GM12892 (cell line): ENCODE measurements around the gene POLRMT.

ENCODE experiments used
- DNase-seq: peaks from one replicate; pipeline ENCODE4 v3.0.0; 2011; ENCODE audit not compliant: insufficient read length
- FAIRE-seq: peaks from 2 replicates; lab custom pipeline; 2011; peaks lifted over from hg19 to GRCh38; lab: Jason Lieb, UNC
- POLR2A ChIP-seq: IDR thresholded peaks from 2 replicates; pipeline ENCODE4 v1.6.1; 2011; ENCODE audit warnings: low read depth, low read length, control low read depth
- POLR2AphosphoS5 ChIP-seq: IDR thresholded peaks from 2 replicates; pipeline ENCODE4 v1.6.1; 2011; ENCODE audit warnings: low read depth, low read length, control low read depth
- TAF1 ChIP-seq: IDR thresholded peaks from 2 replicates; pipeline ENCODE4 v1.6.1; 2011; ENCODE audit warnings: low read depth, mild to moderate bottlenecking, control low read depth, low read length, borderline replicate concordance

Gene POLRMT

GRCh38 chr19:651114-651818 is 17.9 kb upstream of the POLRMT start:
- no peak for DNase-seq
- FAIRE-seq: no peak
- TF ChIP-seq POLR2A: no peak
- no peak for TF ChIP-seq TAF1
- TF ChIP-seq POLR2AphosphoS5: no peak

DNA sequence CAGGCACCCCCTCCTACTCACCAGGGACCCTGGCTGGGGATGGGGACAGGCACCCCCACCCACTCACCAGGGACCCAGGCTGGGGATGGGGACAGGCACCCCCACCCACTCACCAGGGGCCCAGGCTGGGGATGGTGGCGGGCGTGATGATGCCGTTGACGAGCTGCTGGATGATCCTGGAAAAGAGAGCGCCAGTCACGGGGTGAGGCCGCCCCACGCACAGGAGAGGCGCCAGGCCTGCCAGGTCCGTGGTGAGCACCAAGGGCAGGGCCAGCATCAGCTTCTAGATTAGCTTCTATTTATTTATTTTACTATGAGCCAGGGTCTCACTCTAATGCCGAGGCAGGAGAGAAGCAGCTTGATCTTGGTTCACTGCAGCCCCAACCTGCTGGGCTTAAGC is 16.8 kb upstream of the POLRMT start:
- FAIRE-seq: no peak
- no peak for DNase-seq
- TF ChIP-seq TAF1: no peak
- no peak for TF ChIP-seq POLR2A
- no peak for TF ChIP-seq POLR2AphosphoS5

DNA sequence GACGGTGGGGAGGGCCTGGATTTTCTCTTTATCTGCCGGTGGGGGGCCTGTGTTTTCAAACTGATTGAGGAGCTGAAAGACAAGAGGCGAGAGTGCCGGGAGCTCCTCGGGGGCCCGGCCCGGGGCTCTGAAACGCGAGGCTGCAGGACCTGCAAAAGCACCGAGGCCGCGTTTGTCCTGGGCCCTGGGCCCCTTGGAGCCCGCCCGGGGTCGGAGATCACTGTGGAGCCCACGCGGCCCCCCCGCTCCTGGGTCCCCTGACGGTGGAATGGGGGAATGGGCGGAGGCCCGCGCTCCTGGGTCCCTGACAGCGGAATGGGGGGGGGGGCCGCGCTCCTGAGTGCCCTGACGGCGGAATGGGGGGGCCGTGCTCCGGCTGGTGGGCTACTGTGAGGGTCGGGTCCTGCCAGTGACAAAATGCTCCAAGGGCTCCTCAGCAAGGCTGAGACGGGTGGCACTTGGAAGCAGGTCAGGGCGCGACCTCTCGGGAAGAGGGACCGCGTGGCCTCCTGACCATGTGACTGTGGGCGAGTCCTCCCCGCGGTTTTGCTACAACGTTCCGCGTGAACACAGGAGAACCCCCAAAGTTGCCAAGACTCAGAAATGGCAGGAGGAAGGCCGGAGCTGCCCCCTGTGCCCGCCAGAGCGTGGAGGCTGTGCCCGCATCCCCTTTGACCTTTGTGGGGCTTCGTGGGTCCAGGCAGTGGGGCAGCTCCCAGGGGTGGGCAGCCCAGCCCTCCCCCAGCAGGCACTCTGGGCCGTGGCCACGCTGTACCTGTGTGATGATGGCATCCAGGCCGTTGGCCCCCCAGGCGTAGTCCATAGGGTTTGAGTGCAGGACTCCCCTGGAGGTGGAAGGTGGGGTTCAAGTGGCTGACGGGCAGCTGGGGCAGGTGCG is 15.8 kb upstream of the POLRMT start:
- FAIRE-seq (no peak), DNase-seq (no peak)
- no peak for TF ChIP-seq POLR2A
- TF ChIP-seq POLR2AphosphoS5: no peak
- no peak for TF ChIP-seq TAF1

DNA sequence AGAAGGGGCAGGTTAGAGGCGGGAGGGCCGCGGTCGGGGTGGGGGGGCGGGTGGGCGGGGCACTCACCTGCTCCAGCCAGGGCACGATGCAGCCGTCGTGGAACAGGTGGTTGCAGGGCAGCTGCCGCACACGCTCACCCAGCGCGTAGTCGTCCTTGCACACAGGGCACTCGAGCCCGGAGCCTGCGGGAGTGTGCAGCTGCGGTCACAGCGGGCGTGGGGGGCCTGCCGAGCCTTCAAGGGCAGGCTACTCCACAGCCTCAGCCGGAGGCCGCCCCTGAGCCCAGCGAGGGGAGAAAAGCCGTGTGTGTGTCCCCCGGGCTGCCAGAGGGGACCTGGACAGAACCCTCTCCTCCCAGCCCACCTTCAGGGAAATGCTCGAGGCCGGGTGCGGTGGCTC is 15.0 kb upstream of the POLRMT start:
- DNase-seq: no peak
- no peak for FAIRE-seq

DNA sequence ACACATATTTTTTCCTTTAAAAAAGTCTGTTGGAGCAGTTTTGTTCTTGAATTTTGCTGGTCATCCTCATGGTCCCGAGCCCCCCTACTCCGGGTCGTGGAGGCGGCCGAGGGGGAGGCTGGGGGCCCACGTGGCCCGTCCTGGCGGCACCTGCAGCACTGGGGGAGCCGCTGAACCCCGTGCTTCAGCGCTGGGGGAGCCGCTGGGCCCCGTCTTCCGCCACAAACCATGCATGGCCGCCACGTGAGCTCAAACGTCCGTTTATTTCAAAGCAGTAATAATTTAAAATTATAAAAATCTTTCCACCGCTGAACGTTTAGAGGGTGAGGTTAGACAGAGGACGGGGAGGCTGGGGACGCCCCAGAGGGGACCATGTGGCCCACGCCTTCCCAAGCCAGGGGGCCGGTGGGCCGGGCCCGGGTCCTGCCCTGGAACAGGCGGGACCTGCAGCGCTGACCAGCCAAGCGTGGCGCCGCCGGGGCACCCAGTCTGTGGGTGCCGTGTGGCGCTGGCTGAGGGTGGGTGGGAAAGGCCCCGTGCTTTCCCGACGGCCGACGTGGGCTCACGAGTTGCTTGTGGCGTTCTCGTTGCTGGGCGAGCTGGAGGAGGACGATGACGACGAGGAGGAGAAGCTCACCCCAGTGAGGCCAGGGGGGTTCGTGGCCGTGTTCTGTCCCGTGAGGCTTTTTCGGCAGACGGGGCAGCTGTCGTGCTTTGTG is 14.4 kb upstream of the POLRMT start:
- FAIRE-seq (no peak), DNase-seq (no peak)
- TF ChIP-seq TAF1 (no peak), POLR2A (no peak), POLR2AphosphoS5 (no peak)

More for the DNA sequence above, 15.0 kb upstream of the POLRMT start:
- TF ChIP-seq POLR2A: no peak
- TF ChIP-seq POLR2AphosphoS5: no peak

DNA sequence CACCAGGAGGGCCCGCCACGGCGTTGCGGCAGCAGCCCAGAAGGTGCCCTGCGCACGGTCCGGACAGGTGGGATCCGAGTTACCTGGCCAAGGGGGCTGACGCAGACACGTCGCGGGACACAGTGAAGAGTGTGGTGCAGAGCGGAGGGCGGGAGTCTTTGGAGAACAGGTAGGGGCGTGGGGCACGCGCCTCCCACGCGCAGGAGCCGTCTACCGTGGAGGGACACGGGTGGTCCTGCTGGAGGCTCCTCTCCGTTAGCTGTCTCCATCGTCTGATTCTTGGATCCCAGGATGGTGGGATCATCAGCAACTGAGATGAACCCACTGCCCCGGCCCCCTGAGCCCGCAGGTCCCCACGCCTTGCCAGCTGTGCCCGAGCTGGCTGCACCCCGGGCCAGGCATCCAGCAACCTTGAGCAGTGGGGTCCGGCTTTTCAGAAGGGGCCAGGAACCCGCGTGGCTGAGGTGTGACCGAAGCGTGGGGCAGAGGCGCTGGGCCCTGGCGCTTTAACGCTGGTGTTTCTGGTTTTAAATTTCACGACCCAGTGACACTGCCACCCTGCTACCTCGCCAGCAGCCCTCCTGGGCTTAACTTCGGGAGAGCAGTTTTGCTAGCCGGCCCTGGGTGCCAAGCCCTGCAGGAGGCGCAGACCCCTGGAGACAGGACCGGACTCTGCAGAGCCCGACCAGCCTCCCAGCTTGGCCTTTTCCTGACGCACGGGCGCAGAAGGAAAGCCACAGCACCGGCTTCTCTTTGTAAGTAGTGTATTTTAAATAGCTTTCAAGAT is 13.6 kb upstream of the POLRMT start:
- no peak for TF ChIP-seq POLR2AphosphoS5
- 0 out of 2 replicates have a peak, but pooled peaks have one; percentile 39 for TF ChIP-seq POLR2A
- DNase-seq (no peak), FAIRE-seq (no peak)

- no peak for FAIRE-seq
Measured at GRCh38 chr19:645912-646778, 12.8 kb upstream of the POLRMT start.

GRCh38 chr19:644789-645188 is 11.5 kb upstream of the POLRMT start:
- DNase-seq (no peak), FAIRE-seq (no peak)
- TF ChIP-seq TAF1 (no peak), POLR2AphosphoS5 (no peak), POLR2A (no peak)

More at GRCh38 chr19:645912-646778, 12.8 kb upstream of the POLRMT start:
- DNase-seq: no peak
- TF ChIP-seq POLR2AphosphoS5: peak; percentile 9; the same call in 1 of the 2 replicates
- TF ChIP-seq TAF1: no peak
- TF ChIP-seq POLR2A: no peak; the same call in 1 of the 2 replicates

DNA sequence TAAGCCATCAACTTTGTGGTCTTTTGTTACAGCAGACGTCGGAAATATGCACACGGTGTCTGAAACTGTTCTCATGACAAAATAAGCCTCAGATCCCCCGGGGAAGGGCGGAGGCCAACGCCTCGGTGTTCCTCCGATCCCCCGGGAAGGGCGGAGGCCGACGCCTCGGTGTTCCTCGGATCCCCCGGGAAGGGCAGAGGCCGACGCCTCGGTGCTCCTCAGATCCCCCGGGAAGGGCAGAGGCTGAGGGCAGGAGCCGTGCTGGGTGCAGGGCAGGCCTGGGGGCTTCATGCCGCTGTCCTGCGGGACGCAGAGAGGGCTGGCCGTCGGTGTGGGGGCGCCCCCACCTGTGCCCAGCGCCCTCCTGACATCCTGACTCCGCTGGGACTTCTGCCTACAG is 11.0 kb upstream of the POLRMT start:
- TF ChIP-seq POLR2A (no peak), TAF1 (no peak), POLR2AphosphoS5 (no peak)
- DNase-seq (no peak), FAIRE-seq (no peak)

DNA sequence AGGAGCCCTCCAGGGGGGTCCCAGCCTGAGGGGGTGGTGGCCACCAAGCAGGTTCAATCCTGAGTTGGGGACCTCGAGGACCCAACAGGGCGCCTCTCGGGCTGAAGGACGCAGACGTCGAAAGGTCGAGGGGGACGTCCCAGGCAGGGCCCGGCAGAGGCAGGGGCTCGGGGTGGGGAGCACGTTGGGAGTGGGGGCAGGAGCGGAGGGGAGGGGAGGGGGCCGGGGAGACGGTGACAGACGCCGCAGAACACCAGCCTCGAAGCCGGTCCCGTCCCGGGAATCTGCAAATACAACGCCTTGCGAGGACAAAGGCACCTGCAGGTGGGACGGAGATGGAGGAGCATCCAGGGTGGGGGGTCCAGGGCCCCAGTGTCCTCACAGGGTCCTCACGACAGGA is 10.4 kb upstream of the POLRMT start:
- FAIRE-seq (no peak), DNase-seq (no peak)
- TF ChIP-seq POLR2AphosphoS5 (no peak), POLR2A (no peak), TAF1 (no peak)
